GM23338 (cell line): ENCODE measurements around the gene CDK5R1. TPM values are rescaled to one million over a fixed set of nuclear protein-coding genes. Genes with fewer than 3 reads are reported as not detected.

ENCODE experiments used
- ATAC-seq: fragments of 200-7000 bp; cut with Tn5 transposase; 3 replicates; pipeline ENCODE4 v1.9.1; 2020
- DNase-seq: peaks from one replicate; pipeline ENCODE4 v3.0.0-alpha.2; 2015; ENCODE audit warnings: low spot score
- H2AFZ ChIP-seq: fragments of 200-600 bp; sonication (generic); 2 replicates; pipeline ENCODE4 v1.8.0; 2016; ENCODE audit warnings: antibody characterized with exemption, mild to moderate bottlenecking, moderate library complexity
- H3F3A ChIP-seq: fragments of 200-600 bp; sonication (generic); replicated peaks from 2 replicates; pipeline ENCODE4 v1.8.0; 2017; ENCODE audit warnings: antibody characterized with exemption, mixed run types, low read depth
- H3K27ac ChIP-seq: fragments of 200-600 bp; sonication (generic); 2 replicates; pipeline ENCODE4 v1.6.1; 2016; ENCODE audit warnings: low read depth
- H3K27me3 ChIP-seq: fragments of 200-600 bp; sonication (generic); 2 replicates; pipeline ENCODE4 v1.8.0; 2016; ENCODE audit warnings: mild to moderate bottlenecking, mixed run types, moderate library complexity; ENCODE audit not compliant: insufficient read depth
- H3K36me3 ChIP-seq: fragments of 200-600 bp; sonication (generic); 2 replicates; pipeline ENCODE4 v1.8.0; 2016; ENCODE audit warnings: mild to moderate bottlenecking; ENCODE audit not compliant: insufficient read depth
- H3K4me1 ChIP-seq: fragments of 200-600 bp; sonication (generic); 2 replicates; pipeline ENCODE4 v1.8.0; 2016; ENCODE audit warnings: mild to moderate bottlenecking, moderate library complexity; ENCODE audit not compliant: insufficient read depth
- H3K4me2 ChIP-seq: fragments of 200-600 bp; sonication (generic); 2 replicates; pipeline ENCODE4 v1.7.1; 2017; ENCODE audit warnings: mixed run types
- H3K4me3 ChIP-seq: fragments of 200-600 bp; sonication (generic); 2 replicates; pipeline ENCODE4 v1.6.1; 2016; ENCODE audit warnings: mixed run types
- H3K79me2 ChIP-seq: fragments of 200-600 bp; sonication (generic); replicated peaks from 2 replicates; pipeline ENCODE4 v1.8.0; 2017; ENCODE audit warnings: mild to moderate bottlenecking; ENCODE audit not compliant: insufficient read depth
- H3K9me2 ChIP-seq: fragments of 200-600 bp; sonication (generic); 2 replicates; pipeline ENCODE4 v1.8.0; 2017; ENCODE audit not compliant: insufficient read depth
- H4K20me1 ChIP-seq: fragments of 200-600 bp; sonication (generic); replicated peaks from 2 replicates; pipeline ENCODE4 v1.8.0; 2017; ENCODE audit warnings: mild to moderate bottlenecking; ENCODE audit not compliant: insufficient read depth
- H3K27ac Mint-ChIP-seq: 2 replicates; pipeline ENCODE4 v1.8.0; 2020; ENCODE audit warnings: inconsistent platforms, mild to moderate bottlenecking, moderate library complexity, mixed read lengths
- H3K27me3 Mint-ChIP-seq: 3 replicates; pipeline ENCODE4 v1.8.0; 2022; ENCODE audit warnings: low read depth, mild to moderate bottlenecking, moderate library complexity, mixed read lengths, inconsistent platforms; ENCODE audit not compliant: insufficient read depth, poor library complexity
- H3K36me3 Mint-ChIP-seq: 3 replicates; pipeline ENCODE4 v1.8.0; 2021; ENCODE audit warnings: low read depth, mild to moderate bottlenecking, inconsistent platforms, moderate library complexity, mixed read lengths
- H3K4me1 Mint-ChIP-seq: 3 replicates; pipeline ENCODE4 v1.8.0; 2020; ENCODE audit warnings: mild to moderate bottlenecking, inconsistent platforms, mixed read lengths
- H3K4me3 Mint-ChIP-seq: 3 replicates; pipeline ENCODE4 v1.8.0; 2021; ENCODE audit warnings: moderate library complexity, mild to moderate bottlenecking, inconsistent platforms, mixed read lengths
- H3K9me3 Mint-ChIP-seq: 3 replicates; pipeline ENCODE4 v1.8.0; 2020; ENCODE audit warnings: moderate library complexity, mild to moderate bottlenecking, inconsistent platforms, mixed read lengths
- EZH2 ChIP-seq: fragments of 200-600 bp; sonication (generic); IDR thresholded peaks from one replicate; pipeline ENCODE4 v1.8.0; 2017; ENCODE audit warnings: antibody characterized with exemption, mild to moderate bottlenecking, low read depth; ENCODE audit not compliant: unreplicated experiment
- JUNB ChIP-seq: IDR thresholded peaks from one replicate; pipeline ENCODE4 v1.6.1; 2016; ENCODE audit warnings: antibody characterized with exemption; ENCODE audit not compliant: unreplicated experiment
- REST ChIP-seq: IDR thresholded peaks from one replicate; pipeline ENCODE4 v1.6.1; 2018; ENCODE audit warnings: antibody characterized with exemption; ENCODE audit not compliant: unreplicated experiment
- STAT1 ChIP-seq: IDR thresholded peaks from one replicate; pipeline ENCODE4 v1.6.1; 2016; ENCODE audit warnings: antibody characterized with exemption; ENCODE audit not compliant: unreplicated experiment
- ZNF331 ChIP-seq: fragments of 250-450 bp; sonication (Bioruptor Pico); IDR thresholded peaks from 2 replicates; pipeline ENCODE4 v1.5.0; 2020; ENCODE audit warnings: low read depth, mild to moderate bottlenecking, moderate library complexity
- polyA plus RNA-seq: library from polyadenylated mRNA; unstranded; fragments of >200 nt; fragmentation: Nextera tagmentation; extraction: Ambion mirVana; gene quantifications from 2 replicates; pipeline ENCODE4 v1.2.1, GENCODE V29; 2016
- total RNA-seq: library from RNA; depleted of rRNA; stranded (reverse); fragments of >200 nt; shearing (Covaris generic); gene quantifications from 2 replicates; pipeline ENCODE4 v1.2.3, GENCODE V29; 2014
- TF ChIP-seq, protein P1 (sequence below): IDR thresholded peaks from 2 replicates; pipeline ENCODE4 v1.6.1; 2016; ENCODE audit warnings: antibody characterized with exemption

The CDK5R1 gene
- total and polyA plus RNA-seq, 2 experiments from 2014 or later = 4.0 to 11.6 TPM

- TF ChIP-seq REST = no peak
- no peak for TF ChIP-seq EZH2
- DNase-seq = peak; percentile 27
- Histone ChIP-seq H3K27ac (no peak overlapping the region), H4K20me1 (no peaks in the 10 kb centered on the region), H3K4me2 (no peak overlapping the region), H3K4me3 (no peak overlapping the region), H3K79me2 (no peaks in the 10 kb centered on the region), H2AFZ (no peak overlapping the region), H3K4me1 (peaks cover 37% of the 10 kb centered on the region), H3K27me3 (no peaks in the 10 kb centered on the region), H3K36me3 (no peaks in the 10 kb centered on the region), H3K9me2 (no peaks in the 10 kb centered on the region), H3F3A (peaks cover 9% of the 10 kb centered on the region)
- H3K4me3 Mint-ChIP-seq = no peak overlapping the region
- H3K4me1 Mint-ChIP-seq = peaks cover 47% of the 10 kb centered on the region
- H3K36me3 Mint-ChIP-seq = no peaks in the 10 kb centered on the region
- no peaks in the 10 kb centered on the region for H3K9me3 Mint-ChIP-seq
- no peak for ATAC-seq
- H3K27ac Mint-ChIP-seq = no peak overlapping the region
- H3K27me3 Mint-ChIP-seq = peaks cover 14% of the 10 kb centered on the region
Measured at GRCh38 chr17:32514606-32515005, 27.8 kb downstream of the CDK5R1 start.

- Mint-ChIP-seq H3K27me3 (peaks cover 16% of the 10 kb centered on the region), H3K9me3 (no peaks in the 10 kb centered on the region), H3K4me3 (no peak overlapping the region), H3K4me1 (peaks cover 57% of the 10 kb centered on the region), H3K27ac (peak overlapping the region; percentile 74; the same call in 1 of the 2 replicates), H3K36me3 (no peaks in the 10 kb centered on the region)
- no peaks in the 10 kb centered on the region for H3K36me3 ChIP-seq
- TF ChIP-seq STAT1 (no peak), ZNF331 (CRISPR knock-in tag) (no peak), JUNB (no peak), EZH2 (no peak), REST (no peak)
- TF ChIP-seq, protein P1, sequence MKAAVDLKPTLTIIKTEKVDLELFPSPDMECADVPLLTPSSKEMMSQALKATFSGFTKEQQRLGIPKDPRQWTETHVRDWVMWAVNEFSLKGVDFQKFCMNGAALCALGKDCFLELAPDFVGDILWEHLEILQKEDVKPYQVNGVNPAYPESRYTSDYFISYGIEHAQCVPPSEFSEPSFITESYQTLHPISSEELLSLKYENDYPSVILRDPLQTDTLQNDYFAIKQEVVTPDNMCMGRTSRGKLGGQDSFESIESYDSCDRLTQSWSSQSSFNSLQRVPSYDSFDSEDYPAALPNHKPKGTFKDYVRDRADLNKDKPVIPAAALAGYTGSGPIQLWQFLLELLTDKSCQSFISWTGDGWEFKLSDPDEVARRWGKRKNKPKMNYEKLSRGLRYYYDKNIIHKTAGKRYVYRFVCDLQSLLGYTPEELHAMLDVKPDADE = no peak
- H3K27ac ChIP-seq = peak overlapping the region; percentile 76; the same call in 1 of the 2 replicates
- peaks cover 20% of the 10 kb centered on the region for H3F3A ChIP-seq
- H3K9me2 ChIP-seq = no peaks in the 10 kb centered on the region
- no peaks in the 10 kb centered on the region for H3K27me3 ChIP-seq
- H3K4me3 ChIP-seq = no peak overlapping the region
- H3K4me2 ChIP-seq = peak overlapping the region; percentile 59; the same call in 1 of the 2 replicates
- DNase-seq (no peak), ATAC-seq (no peak)
- H3K79me2 ChIP-seq = no peaks in the 10 kb centered on the region
- no peaks in the 10 kb centered on the region for H4K20me1 ChIP-seq
- H3K4me1 ChIP-seq = peaks cover 49% of the 10 kb centered on the region
- H2AFZ ChIP-seq = peak overlapping the region; percentile 21; the same call in 1 of the 2 replicates
Measured at GRCh38 chr17:32515677-32516383, 29.0 kb downstream of the CDK5R1 start.
